ENCODE measurements around the gene HS3ST6. TPM values are rescaled to one million over a fixed set of nuclear protein-coding genes. Genes with fewer than 3 reads are reported as not detected.
A peak's percentile ranks its signal among the peaks of the same experiment; 100 is the strongest.

The HS3ST6 gene
- total and polyA plus RNA-seq, 2 of the 13 experiments (the other 11 are each of a cell fraction or from before 2014, with no cell fraction given), result not detected

DNA sequence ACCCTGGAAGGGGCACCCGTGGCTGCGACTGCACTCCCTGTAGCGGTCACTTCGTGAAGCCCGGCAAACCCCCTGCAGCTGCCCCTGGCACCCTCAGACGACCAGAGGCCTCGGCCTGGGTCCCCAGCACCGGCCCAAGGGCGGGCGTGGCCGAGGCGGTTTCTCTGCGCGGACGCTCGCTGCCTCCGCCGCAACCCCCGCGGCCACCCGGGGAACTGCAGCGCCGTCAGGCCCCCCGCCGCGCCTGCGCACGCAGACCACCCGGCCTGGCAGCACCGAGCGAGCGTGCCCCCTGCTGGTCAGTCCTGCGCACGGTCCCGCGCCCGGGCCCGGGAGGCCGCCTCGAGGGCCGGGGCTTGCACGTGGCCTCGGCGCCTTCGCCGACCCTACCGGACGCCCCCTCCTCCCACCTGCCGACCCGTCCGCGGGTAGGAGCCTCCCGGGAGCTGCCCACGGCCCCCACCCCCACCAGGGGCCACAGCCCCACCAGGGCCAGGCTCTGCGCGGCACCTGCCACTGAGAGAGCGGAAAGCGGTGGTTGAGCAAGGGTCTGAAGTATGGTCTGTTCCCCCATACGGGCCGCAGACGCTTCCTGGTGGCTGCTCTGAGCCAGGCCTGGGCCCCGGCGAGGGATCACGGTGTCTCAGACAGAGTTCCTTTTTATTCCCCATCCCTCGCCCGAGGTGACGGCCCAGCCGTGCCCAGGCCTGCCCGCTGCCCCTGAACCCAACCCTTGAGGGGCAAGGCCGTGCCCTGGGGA is 11.5 kb upstream of the HS3ST6 start (continued):
- TF ChIP-seq ZZZ3 (CRISPR knock-in tag; IDR thresholded peaks at IDR 0.05; ENCODE audit: borderline replicate concordance) (no peak), NFE2L2 (IDR thresholded peaks at IDR 0.05; ENCODE audit: low read length) (no peak), PPARG (CRISPR knock-in tag; conservative IDR thresholded peaks at IDR 0.05) (no peak), PHB2 (IDR thresholded peaks at IDR 0.05; ENCODE audit: partially characterized antibody) (no peak), TAF15 (IDR thresholded peaks at IDR 0.05; ENCODE audit: low read depth, low read length, poor library complexity, severe bottlenecking) (no peak), ZNF446 (CRISPR knock-in tag; IDR thresholded peaks at IDR 0.05) (no peak; the same call in 1 of the 2 replicates), SMAD9 (CRISPR knock-in tag; IDR thresholded peaks at IDR 0.05) (0 out of 2 replicates have a peak, but pooled peaks have one; percentile 21), DR1 (CRISPR knock-in tag; IDR thresholded peaks at IDR 0.05) (no peak), SNAPC2 (CRISPR knock-in tag; IDR thresholded peaks at IDR 0.05) (peak; percentile 84; the same call in 1 of the 2 replicates), ZNF713 (CRISPR knock-in tag; IDR thresholded peaks at IDR 0.05) (no peak), SP4 (CRISPR knock-in tag; IDR thresholded peaks at IDR 0.05) (peak; percentile 78; the same call in 1 of the 2 replicates), MBD4 (IDR thresholded peaks at IDR 0.05; ENCODE audit: borderline replicate concordance, low read length) (no peak)
- TF ChIP-seq, protein P1, sequence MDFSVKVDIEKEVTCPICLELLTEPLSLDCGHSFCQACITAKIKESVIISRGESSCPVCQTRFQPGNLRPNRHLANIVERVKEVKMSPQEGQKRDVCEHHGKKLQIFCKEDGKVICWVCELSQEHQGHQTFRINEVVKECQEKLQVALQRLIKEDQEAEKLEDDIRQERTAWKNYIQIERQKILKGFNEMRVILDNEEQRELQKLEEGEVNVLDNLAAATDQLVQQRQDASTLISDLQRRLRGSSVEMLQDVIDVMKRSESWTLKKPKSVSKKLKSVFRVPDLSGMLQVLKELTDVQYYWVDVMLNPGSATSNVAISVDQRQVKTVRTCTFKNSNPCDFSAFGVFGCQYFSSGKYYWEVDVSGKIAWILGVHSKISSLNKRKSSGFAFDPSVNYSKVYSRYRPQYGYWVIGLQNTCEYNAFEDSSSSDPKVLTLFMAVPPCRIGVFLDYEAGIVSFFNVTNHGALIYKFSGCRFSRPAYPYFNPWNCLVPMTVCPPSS (IDR thresholded peaks at IDR 0.05), result no peak
- TF ChIP-seq, protein P2, sequence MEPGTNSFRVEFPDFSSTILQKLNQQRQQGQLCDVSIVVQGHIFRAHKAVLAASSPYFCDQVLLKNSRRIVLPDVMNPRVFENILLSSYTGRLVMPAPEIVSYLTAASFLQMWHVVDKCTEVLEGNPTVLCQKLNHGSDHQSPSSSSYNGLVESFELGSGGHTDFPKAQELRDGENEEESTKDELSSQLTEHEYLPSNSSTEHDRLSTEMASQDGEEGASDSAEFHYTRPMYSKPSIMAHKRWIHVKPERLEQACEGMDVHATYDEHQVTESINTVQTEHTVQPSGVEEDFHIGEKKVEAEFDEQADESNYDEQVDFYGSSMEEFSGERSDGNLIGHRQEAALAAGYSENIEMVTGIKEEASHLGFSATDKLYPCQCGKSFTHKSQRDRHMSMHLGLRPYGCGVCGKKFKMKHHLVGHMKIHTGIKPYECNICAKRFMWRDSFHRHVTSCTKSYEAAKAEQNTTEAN (CRISPR knock-in tag; conservative IDR thresholded peaks at IDR 0.05), result peak; percentile 27
- TF ChIP-seq, protein P3, sequence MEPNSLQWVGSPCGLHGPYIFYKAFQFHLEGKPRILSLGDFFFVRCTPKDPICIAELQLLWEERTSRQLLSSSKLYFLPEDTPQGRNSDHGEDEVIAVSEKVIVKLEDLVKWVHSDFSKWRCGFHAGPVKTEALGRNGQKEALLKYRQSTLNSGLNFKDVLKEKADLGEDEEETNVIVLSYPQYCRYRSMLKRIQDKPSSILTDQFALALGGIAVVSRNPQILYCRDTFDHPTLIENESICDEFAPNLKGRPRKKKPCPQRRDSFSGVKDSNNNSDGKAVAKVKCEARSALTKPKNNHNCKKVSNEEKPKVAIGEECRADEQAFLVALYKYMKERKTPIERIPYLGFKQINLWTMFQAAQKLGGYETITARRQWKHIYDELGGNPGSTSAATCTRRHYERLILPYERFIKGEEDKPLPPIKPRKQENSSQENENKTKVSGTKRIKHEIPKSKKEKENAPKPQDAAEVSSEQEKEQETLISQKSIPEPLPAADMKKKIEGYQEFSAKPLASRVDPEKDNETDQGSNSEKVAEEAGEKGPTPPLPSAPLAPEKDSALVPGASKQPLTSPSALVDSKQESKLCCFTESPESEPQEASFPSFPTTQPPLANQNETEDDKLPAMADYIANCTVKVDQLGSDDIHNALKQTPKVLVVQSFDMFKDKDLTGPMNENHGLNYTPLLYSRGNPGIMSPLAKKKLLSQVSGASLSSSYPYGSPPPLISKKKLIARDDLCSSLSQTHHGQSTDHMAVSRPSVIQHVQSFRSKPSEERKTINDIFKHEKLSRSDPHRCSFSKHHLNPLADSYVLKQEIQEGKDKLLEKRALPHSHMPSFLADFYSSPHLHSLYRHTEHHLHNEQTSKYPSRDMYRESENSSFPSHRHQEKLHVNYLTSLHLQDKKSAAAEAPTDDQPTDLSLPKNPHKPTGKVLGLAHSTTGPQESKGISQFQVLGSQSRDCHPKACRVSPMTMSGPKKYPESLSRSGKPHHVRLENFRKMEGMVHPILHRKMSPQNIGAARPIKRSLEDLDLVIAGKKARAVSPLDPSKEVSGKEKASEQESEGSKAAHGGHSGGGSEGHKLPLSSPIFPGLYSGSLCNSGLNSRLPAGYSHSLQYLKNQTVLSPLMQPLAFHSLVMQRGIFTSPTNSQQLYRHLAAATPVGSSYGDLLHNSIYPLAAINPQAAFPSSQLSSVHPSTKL (CRISPR knock-in tag; IDR thresholded peaks at IDR 0.05), result peak; percentile 7; the same call in 1 of the 2 replicates
- TF ChIP-seq, protein P4, sequence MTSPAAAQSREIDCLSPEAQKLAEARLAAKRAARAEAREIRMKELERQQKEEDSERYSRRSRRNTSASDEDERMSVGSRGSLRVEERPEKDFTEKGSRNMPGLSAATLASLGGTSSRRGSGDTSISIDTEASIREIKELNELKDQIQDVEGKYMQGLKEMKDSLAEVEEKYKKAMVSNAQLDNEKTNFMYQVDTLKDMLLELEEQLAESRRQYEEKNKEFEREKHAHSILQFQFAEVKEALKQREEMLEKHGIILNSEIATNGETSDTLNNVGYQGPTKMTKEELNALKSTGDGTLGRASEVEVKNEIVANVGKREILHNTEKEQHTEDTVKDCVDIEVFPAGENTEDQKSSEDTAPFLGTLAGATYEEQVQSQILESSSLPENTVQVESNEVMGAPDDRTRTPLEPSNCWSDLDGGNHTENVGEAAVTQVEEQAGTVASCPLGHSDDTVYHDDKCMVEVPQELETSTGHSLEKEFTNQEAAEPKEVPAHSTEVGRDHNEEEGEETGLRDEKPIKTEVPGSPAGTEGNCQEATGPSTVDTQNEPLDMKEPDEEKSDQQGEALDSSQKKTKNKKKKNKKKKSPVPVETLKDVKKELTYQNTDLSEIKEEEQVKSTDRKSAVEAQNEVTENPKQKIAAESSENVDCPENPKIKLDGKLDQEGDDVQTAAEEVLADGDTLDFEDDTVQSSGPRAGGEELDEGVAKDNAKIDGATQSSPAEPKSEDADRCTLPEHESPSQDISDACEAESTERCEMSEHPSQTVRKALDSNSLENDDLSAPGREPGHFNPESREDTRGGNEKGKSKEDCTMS (CRISPR knock-in tag; conservative IDR thresholded peaks at IDR 0.05), result no peak
